Fibroblast of lung (primary cell): ENCODE data around the gene CFAP61. TPM values are rescaled to one million over a fixed set of nuclear protein-coding genes. Genes with fewer than 3 reads are reported as not detected.
"Not testable (repeated sequence)": the region's sequence is repeated elsewhere in the genome, so short reads cannot be mapped to it uniquely, and the experiment has no call there.

Source experiments
- DNase-seq, 2 donors: peaks; one replicate each; pipeline versions ENCODE4 v3.0.0 to v3.0.0-alpha.2; 2010; ENCODE audit warnings: low read depth in 2 of 2
- H2AFZ ChIP-seq: 2 replicates; pipeline ENCODE4 v1.5.1; 2012; ENCODE audit warnings: low read length, control low read depth, inconsistent platforms
- H3K27ac ChIP-seq: 2 replicates; pipeline ENCODE4 v1.5.1; 2011; ENCODE audit warnings: low read length, control low read depth; ENCODE audit not compliant: insufficient read depth
- H3K27me3 ChIP-seq: 2 replicates; pipeline ENCODE4 v1.5.1; 2011; ENCODE audit warnings: mild to moderate bottlenecking, low read length; ENCODE audit not compliant: control insufficient read depth, insufficient read depth
- H3K36me3 ChIP-seq: 2 replicates; pipeline ENCODE4 v1.5.1; 2011; ENCODE audit warnings: low read length; ENCODE audit not compliant: control insufficient read depth, insufficient read depth
- H3K4me1 ChIP-seq: 2 replicates; pipeline ENCODE4 v1.5.1; 2011; ENCODE audit warnings: low read length; ENCODE audit not compliant: control insufficient read depth, insufficient read depth; ENCODE audit errors: extremely low read depth
- H3K4me2 ChIP-seq: 2 replicates; pipeline ENCODE4 v1.5.1; 2011; ENCODE audit warnings: low read length, control low read depth; ENCODE audit not compliant: insufficient read depth; ENCODE audit errors: extremely low read depth
- H3K4me3 ChIP-seq, 4 experiments: fragments of 200-600 bp in 1 of 4; sonication (generic) in 1 of 4; replicated peaks in 1 of 4; 2 replicates each; pipeline ENCODE4 v1.5.1; 2011 to 2016; ENCODE audit warnings: low read length in 4 of 4, low read depth in 3 of 4, mild to moderate bottlenecking in 3 of 4, control low read depth in 2 of 4, inconsistent platforms in 1 of 4, mixed read lengths in 1 of 4; ENCODE audit not compliant: insufficient read depth in 1 of 4; ENCODE audit errors: control extremely low read depth in 1 of 4
- H3K79me2 ChIP-seq: 2 replicates; pipeline ENCODE4 v1.5.1; 2012; ENCODE audit warnings: mild to moderate bottlenecking, low read length, inconsistent platforms; ENCODE audit not compliant: control insufficient read depth, insufficient read depth
- H3K9ac ChIP-seq: 2 replicates; pipeline ENCODE4 v1.5.1; 2011; ENCODE audit warnings: mild to moderate bottlenecking, low read length, control low read depth; ENCODE audit not compliant: insufficient read depth
- H3K9me3 ChIP-seq: 2 replicates; pipeline ENCODE4 v1.5.1; 2012; ENCODE audit warnings: low read depth, low read length; ENCODE audit not compliant: control insufficient read depth, insufficient read depth
- H4K20me1 ChIP-seq: 2 replicates; pipeline ENCODE4 v1.5.1; 2011; ENCODE audit warnings: low read length; ENCODE audit not compliant: control insufficient read depth, insufficient read depth; ENCODE audit errors: extremely low read depth
- EZH2 ChIP-seq: IDR thresholded peaks from 2 replicates; pipeline ENCODE4 v1.5.1; 2012; ENCODE audit warnings: low read length, control low read depth, mild to moderate bottlenecking; ENCODE audit errors: missing control alignments
- polyA plus RNA-seq, 2 donors: library from polyadenylated mRNA; depleted of rRNA in 1 of 2; stranded (reverse) in 1 of 2; unstranded in 1 of 2; fragments of >200 nt; gene quantifications; 2 replicates each; pipeline ENCODE4 v1.2.1, GENCODE V29; 2011 to 2012; ENCODE audit warnings: missing spikeins in 1 of 2
- total RNA-seq: library from RNA; depleted of rRNA; stranded (reverse); fragments of >200 nt; gene quantifications from 2 replicates; pipeline ENCODE4 v1.2.1, GENCODE V29; 2014
- TF ChIP-seq, protein P1 (sequence below), 2 donors: IDR thresholded peaks in 1 of 2; conservative IDR thresholded peaks in 1 of 2; 1 replicate in 1 of 2; 2 replicates in 1 of 2; pipeline ENCODE4 v1.5.1; 2011 to 2012; ENCODE audit warnings: low read length in 2 of 2, control low read depth in 1 of 2, inconsistent platforms in 1 of 2, low read depth in 1 of 2, mild to moderate bottlenecking in 1 of 2

CFAP61 gene
- total and polyA plus RNA-seq, 2 donors (not counting 1 experiment from before 2014, with no cell fraction given), result not detected

DNA sequence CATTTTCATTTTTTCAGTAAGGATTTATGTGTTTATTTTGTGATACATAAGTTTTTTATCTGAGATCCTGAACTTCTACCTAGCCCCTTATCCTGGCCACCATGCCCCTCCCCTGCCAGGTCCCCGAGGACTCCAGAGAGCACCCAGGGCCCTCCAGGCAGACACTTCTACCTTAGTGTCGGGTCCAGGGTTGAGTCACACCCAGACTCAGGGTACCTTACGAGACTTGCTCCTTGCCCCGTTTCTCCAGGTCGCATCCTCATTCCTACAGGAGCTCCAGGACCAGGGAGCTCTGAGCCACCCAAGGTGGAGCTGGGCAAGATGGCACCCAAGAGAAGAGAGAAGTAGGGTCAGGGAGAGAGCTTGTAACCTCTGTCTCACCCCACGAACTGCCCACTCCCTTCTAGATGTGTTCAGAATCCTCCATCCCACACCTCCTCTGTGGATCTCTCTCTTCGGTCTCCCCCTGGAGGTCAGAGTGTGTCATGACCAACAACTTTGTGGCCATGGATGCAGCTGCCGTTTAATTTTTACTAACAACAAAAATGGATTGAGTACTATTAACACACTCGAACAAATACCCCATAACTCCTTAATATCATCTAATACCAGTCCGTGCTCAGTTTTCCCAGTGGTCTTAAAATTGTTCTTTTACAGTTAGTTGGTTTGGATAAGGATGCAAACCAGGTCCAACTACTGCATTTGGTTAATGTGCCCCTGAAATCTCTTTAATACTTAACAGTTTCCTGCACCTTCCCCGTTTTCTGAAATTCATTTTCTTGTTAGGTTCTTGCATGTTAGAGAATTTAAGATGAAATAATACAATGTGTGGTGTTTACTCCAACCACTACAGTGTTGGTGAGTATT lies 185.0 kb downstream of the CFAP61 start:
- Histone ChIP-seq H3K27ac (no peak overlapping the region), H3K27me3 (no peaks in the 10 kb centered on the region), H3K36me3 (no peaks in the 10 kb centered on the region), H3K4me3 (no peak overlapping the region), H3K9me3 (no peaks in the 10 kb centered on the region), H2AFZ (no peak overlapping the region), H3K9ac (no peak overlapping the region), H3K4me1 (no peaks in the 10 kb centered on the region), H4K20me1 (no peaks in the 10 kb centered on the region), H3K79me2 (no peaks in the 10 kb centered on the region), H3K4me2 (no peak overlapping the region)
- peak; percentile 2 to 34 for DNase-seq
- TF ChIP-seq, protein P1, sequence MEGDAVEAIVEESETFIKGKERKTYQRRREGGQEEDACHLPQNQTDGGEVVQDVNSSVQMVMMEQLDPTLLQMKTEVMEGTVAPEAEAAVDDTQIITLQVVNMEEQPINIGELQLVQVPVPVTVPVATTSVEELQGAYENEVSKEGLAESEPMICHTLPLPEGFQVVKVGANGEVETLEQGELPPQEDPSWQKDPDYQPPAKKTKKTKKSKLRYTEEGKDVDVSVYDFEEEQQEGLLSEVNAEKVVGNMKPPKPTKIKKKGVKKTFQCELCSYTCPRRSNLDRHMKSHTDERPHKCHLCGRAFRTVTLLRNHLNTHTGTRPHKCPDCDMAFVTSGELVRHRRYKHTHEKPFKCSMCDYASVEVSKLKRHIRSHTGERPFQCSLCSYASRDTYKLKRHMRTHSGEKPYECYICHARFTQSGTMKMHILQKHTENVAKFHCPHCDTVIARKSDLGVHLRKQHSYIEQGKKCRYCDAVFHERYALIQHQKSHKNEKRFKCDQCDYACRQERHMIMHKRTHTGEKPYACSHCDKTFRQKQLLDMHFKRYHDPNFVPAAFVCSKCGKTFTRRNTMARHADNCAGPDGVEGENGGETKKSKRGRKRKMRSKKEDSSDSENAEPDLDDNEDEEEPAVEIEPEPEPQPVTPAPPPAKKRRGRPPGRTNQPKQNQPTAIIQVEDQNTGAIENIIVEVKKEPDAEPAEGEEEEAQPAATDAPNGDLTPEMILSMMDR (conservative IDR thresholded peaks at IDR 0.05 in 1 of 2, IDR thresholded peaks at IDR 0.05 in 1 of 2; ENCODE audit: low read depth in 1 of 2, low read length in 2 of 2), result peak; percentile 76 to 82
- no peak for TF ChIP-seq EZH2

DNA sequence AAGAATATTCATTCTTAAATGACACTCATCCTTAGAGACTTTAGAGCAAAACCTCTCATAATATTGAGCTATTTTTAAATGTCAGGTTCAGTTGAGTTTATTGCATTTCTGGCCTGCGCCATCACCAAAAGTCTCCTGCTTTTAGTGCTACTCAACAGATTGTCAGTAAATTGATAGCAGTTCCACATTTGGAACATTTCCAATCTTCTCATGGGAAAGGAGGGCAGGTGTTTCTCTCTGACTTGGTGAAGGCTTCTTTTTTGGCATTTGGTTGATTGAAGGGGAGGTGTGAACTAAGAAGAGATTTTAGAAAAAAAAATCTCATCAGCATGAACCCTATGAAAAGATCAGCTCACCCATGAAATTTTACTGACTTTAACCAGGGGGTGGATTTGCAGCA lies 189.6 kb downstream of the CFAP61 start:
- no peaks in the 10 kb centered on the region for H3K9me3 ChIP-seq
- TF ChIP-seq, protein P1 (conservative IDR thresholded peaks at IDR 0.05 in 1 of 2, IDR thresholded peaks at IDR 0.05 in 1 of 2; ENCODE audit: low read depth in 1 of 2, low read length in 2 of 2), result no peak
- TF ChIP-seq EZH2, result no peak
- DNase-seq, result no peak
- no peaks in the 10 kb centered on the region for H3K4me1 ChIP-seq
- H2AFZ ChIP-seq, result no peak overlapping the region
- H3K9ac ChIP-seq, result no peak overlapping the region
- no peaks in the 10 kb centered on the region for H3K27me3 ChIP-seq
- no peak overlapping the region for H3K4me3 ChIP-seq
- H4K20me1 ChIP-seq, result no peaks in the 10 kb centered on the region
- no peaks in the 10 kb centered on the region for H3K79me2 ChIP-seq
- H3K4me2 ChIP-seq, result no peak overlapping the region
- no peaks in the 10 kb centered on the region for H3K36me3 ChIP-seq
- H3K27ac ChIP-seq, result no peak overlapping the region

DNA sequence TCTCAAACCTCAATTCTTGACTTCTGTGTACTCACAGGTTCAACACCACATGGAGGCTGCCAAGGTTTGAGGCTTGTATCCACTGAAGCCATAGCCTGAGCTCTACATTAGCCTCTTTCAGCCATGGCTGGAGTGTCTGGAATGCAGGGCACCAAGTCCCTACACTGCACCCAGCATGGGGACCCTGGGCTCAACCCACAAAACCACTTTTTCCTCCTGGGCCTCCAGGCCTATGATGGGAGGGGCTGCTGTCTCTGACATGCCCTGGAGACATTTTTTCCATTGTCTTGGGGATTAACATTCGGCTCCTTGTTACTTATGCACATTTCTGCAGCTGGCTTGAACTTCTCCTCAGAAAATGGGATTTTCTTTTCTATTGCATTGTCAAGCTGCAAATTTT lies 192.1 kb downstream of the CFAP61 start:
- not testable (repeated sequence) for H3K79me2 ChIP-seq, H3K4me1 ChIP-seq, H3K27me3 ChIP-seq, H3K4me3 ChIP-seq, H3K36me3 ChIP-seq, H3K9ac ChIP-seq, DNase-seq, H3K27ac ChIP-seq, H4K20me1 ChIP-seq, H3K9me3 ChIP-seq, H2AFZ ChIP-seq, H3K4me2 ChIP-seq
